Measurements from ENCODE around the gene LCNL1.

DNA sequence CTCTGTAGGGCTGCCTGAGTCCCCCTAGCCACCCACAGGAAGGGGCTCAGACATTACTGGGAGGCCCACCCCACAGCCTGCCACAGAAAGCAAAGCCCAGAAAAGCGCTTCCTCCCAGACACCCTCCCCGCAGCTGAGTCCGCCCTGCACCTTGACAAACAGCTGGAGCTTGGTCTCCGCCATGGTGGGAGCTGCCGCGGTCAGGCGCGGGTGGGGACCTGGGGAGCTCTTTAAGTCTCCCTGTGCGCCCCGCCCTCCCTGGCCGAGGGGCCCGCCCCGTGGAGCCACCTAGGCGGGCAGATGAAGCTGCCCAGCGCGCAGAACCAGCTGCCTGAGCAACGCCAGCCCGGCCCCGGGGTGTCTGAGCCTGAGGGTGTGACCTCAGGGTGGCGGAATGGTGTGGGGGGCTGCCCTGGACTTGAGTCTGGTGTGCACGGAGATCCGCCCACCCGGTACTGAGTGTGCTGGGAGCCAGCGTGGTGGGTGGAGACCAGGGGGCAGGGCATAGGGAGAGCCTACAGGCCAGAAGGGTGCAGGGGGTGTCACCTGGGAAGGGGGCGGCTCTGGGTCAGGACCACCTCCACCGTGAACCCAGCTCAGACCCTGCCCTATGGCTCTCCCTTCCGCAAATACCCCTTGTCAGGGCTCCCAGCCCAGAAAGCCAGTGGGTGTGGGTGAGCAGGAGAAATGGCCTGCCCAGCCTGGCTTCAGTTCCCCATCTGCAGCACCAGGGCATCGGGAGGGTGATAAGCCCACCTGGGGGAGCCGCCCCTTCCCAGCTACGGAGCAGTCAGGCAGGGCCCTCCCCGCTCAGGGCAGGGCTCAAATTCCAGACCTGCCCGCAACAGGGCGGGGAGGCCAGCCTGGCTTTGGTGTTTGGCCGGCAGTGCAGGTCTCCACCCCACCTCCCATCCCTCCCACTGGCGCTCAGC, 13.8 kb downstream of the LCNL1 start, which contains the start of gene CLIC3:
- TF ChIP-seq EZH2 (IDR thresholded peaks at IDR 0.05) = no peak
- TF ChIP-seq POLR2AphosphoS5 (IDR thresholded peaks at IDR 0.05; ENCODE audit: borderline replicate concordance, low read depth, low read length) = no peak
- TF ChIP-seq FOXP2 (optimal IDR thresholded peaks at IDR 0.05; ENCODE audit: control extremely low read depth, extremely low read length, insufficient read depth) = no peak
